PFSK-1 (cell line): Measurements from ENCODE around the gene FAM117A.

ENCODE experiments used
- POLR2AphosphoS5 ChIP-seq: IDR thresholded peaks from 2 replicates; pipeline ENCODE4 v1.6.1; 2012; ENCODE audit warnings: low read depth, mild to moderate bottlenecking, control low read depth, low read length, moderate library complexity
- REST ChIP-seq, 2 experiments: IDR thresholded peaks; 2 replicates each; pipeline versions ENCODE4 v1.6.1 to v1.8.0; 2011 to 2012; ENCODE audit warnings: low read depth in 2 of 2, low read length in 2 of 2, control low read depth in 1 of 2, inconsistent platforms in 1 of 2, mild to moderate bottlenecking in 1 of 2, moderate library complexity in 1 of 2; ENCODE audit not compliant: insufficient read depth in 1 of 2
- SIN3A ChIP-seq: IDR thresholded peaks from 2 replicates; pipeline ENCODE4 v1.6.1; 2012; ENCODE audit warnings: mild to moderate bottlenecking, low read length, moderate library complexity, borderline replicate concordance; ENCODE audit not compliant: insufficient read depth

DNA sequence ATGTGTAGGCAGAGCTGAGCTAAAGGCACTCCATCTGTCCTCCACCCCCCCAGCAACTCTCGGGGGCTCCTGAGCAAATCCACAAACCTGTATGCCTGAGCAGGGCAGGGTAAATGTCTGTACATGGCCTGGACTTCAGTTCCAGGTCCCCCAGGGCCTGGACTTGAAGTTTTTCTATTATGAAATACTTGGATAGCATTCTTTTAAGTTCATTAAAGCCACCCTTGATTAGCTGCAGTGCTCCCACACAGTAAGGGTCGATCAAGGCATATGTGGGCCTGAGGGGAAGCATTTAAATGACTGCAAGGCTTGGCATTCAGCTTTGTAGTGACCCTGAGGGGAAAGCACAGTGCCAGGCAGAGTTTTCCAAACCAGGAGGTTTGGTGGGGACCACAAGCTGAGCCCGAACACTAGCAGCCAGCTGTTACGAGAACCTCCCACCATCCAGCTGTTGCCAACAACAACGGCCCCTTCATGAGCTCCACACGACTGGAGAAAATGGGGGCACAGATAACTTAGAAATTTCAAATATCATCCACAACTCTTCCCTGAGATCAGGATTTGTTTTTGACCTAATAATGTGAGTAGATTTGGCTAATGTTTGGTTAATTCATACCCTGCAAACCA, 6.7 kb downstream of the FAM117A start:
- TF ChIP-seq POLR2AphosphoS5 (no peak), REST (IDR thresholded peaks at IDR 0.05; ENCODE audit: insufficient read depth in 1 of 2, low read depth in 2 of 2, low read length in 2 of 2) (no peak), SIN3A (no peak)
